CMK (cell line): ENCODE results near the gene MFAP4.

ENCODE experiments used
- DNase-seq: peaks from one replicate; pipeline ENCODE4 v3.0.0-alpha.2; 2010; ENCODE audit warnings: low read depth

MFAP4 gene

GRCh38 chr17:19333736-19334290, 53.2 kb downstream of the MFAP4 start:
- no peak for DNase-seq
